CD14-positive monocyte (primary cell): ENCODE results near the gene HSPA1B. TPM values are rescaled to one million over a fixed set of nuclear protein-coding genes. Genes with fewer than 3 reads are reported as not detected.
A peak's percentile ranks its signal among the peaks of the same experiment; 100 is the strongest.
"Not testable (repeated sequence)": the region's sequence is repeated elsewhere in the genome, so short reads cannot be mapped to it uniquely, and the experiment has no call there.

Source experiments
- DNase-seq, 3 donors: peaks; one replicate each; pipeline ENCODE4 v3.0.0-alpha.2; 2011 to 2022
- H2AFZ ChIP-seq: 2 replicates; pipeline ENCODE4 v1.6.0; 2012; ENCODE audit warnings: mild to moderate bottlenecking, low read depth, low read length, inconsistent platforms; ENCODE audit not compliant: insufficient read depth, poor library complexity, severe bottlenecking
- H3K27ac ChIP-seq, 2 donors: 1 replicate in 1 of 2; 2 replicates in 1 of 2; pipeline ENCODE4 v1.5.1; 2012 to 2013; ENCODE audit warnings: low read length in 2 of 2, control low read depth in 1 of 2, inconsistent platforms in 1 of 2, low read depth in 1 of 2, mild to moderate bottlenecking in 1 of 2
- H3K27me3 ChIP-seq, 2 donors: one replicate each; pipeline versions ENCODE4 v1.6.0 to v1.6.1; 2011 to 2013; ENCODE audit warnings: low read length in 2 of 2; ENCODE audit not compliant: control insufficient read depth in 2 of 2, insufficient read depth in 2 of 2
- H3K36me3 ChIP-seq, 2 donors: replicated peaks in 1 of 2; 1 replicate in 1 of 2; 2 replicates in 1 of 2; pipeline versions ENCODE4 v1.5.1 to v1.6.1; 2012 to 2013; ENCODE audit warnings: low read length in 2 of 2, control low read depth in 1 of 2, inconsistent platforms in 1 of 2, mild to moderate bottlenecking in 1 of 2; ENCODE audit not compliant: insufficient read depth in 2 of 2, control insufficient read depth in 1 of 2
- H3K4me1 ChIP-seq, 2 donors: 1 replicate in 1 of 2; 2 replicates in 1 of 2; pipeline versions ENCODE4 v1.5.1 to v1.6.1; 2012 to 2013; ENCODE audit warnings: low read length in 2 of 2, control low read depth in 1 of 2, inconsistent platforms in 1 of 2, mild to moderate bottlenecking in 1 of 2, moderate library complexity in 1 of 2; ENCODE audit not compliant: insufficient read depth in 2 of 2, control insufficient read depth in 1 of 2
- H3K4me2 ChIP-seq: replicated peaks from 2 replicates; pipeline ENCODE3; 2012; ENCODE audit warnings: low read length, moderate library complexity, mild to moderate bottlenecking; ENCODE audit not compliant: poor library complexity, severe bottlenecking; ENCODE audit errors: extremely low read depth
- H3K4me3 ChIP-seq, 3 experiments: fragments of 200-600 bp in 1 of 3; sonication (generic) in 1 of 3; replicated peaks in 1 of 3; 1 replicate in 2 of 3; 2 replicates in 1 of 3; pipeline ENCODE4 v1.5.1; 2011 to 2013; ENCODE audit warnings: low read length in 3 of 3, mild to moderate bottlenecking in 3 of 3, control low read depth in 2 of 3, low read depth in 2 of 3, inconsistent platforms in 1 of 3, moderate library complexity in 1 of 3
- H3K79me2 ChIP-seq: 2 replicates; pipeline ENCODE4 v1.6.0; 2012; ENCODE audit warnings: mild to moderate bottlenecking, control low read depth, inconsistent platforms, low read length, moderate library complexity; ENCODE audit not compliant: insufficient read depth
- H3K9ac ChIP-seq: 2 replicates; pipeline ENCODE4 v1.6.0; 2017; ENCODE audit warnings: low read length, mild to moderate bottlenecking; ENCODE audit not compliant: insufficient read depth, poor library complexity, severe bottlenecking
- H3K9me3 ChIP-seq, 2 donors: replicated peaks in 1 of 2; 1 replicate in 1 of 2; 2 replicates in 1 of 2; pipeline versions ENCODE4 v1.5.1 to v1.6.1; 2012 to 2013; ENCODE audit warnings: low read length in 2 of 2, control low read depth in 1 of 2; ENCODE audit not compliant: control insufficient read depth in 1 of 2, insufficient read depth in 1 of 2
- H4K20me1 ChIP-seq: 2 replicates; pipeline ENCODE4 v1.6.0; 2012; ENCODE audit warnings: mild to moderate bottlenecking, low read length, control low read depth, moderate library complexity; ENCODE audit not compliant: insufficient read depth
- H3K27ac Mint-ChIP-seq, 7 donors: one replicate each; pipeline ENCODE4 v1.8.0; 2020; ENCODE audit warnings: mild to moderate bottlenecking in 7 of 7, mixed read lengths in 7 of 7, moderate library complexity in 6 of 7, inconsistent platforms in 2 of 7
- H3K27me3 Mint-ChIP-seq, 3 donors: one replicate each; pipeline ENCODE4 v1.8.0; 2021 to 2022; ENCODE audit warnings: low read depth in 3 of 3, mild to moderate bottlenecking in 3 of 3, mixed read lengths in 3 of 3, moderate library complexity in 3 of 3, inconsistent platforms in 1 of 3
- H3K36me3 Mint-ChIP-seq, 2 donors: one replicate each; pipeline ENCODE4 v1.8.0; 2020; ENCODE audit warnings: mixed read lengths in 2 of 2, inconsistent platforms in 1 of 2, mild to moderate bottlenecking in 1 of 2
- H3K4me1 Mint-ChIP-seq: one replicate; pipeline ENCODE4 v1.8.0; 2020; ENCODE audit warnings: mild to moderate bottlenecking, mixed read lengths
- H3K4me3 Mint-ChIP-seq, 2 donors: one replicate each; pipeline ENCODE4 v1.8.0; 2020; ENCODE audit warnings: mild to moderate bottlenecking in 2 of 2, mixed read lengths in 2 of 2, moderate library complexity in 1 of 2
- H3K9me3 Mint-ChIP-seq, 7 donors: one replicate each; pipeline ENCODE4 v1.8.0; 2020 to 2022; ENCODE audit warnings: mixed read lengths in 7 of 7, mild to moderate bottlenecking in 6 of 7, moderate library complexity in 6 of 7, inconsistent platforms in 2 of 7
- WGBS: methylation state at CpG from one replicate; pipeline ENCODE4 v1.1.5; 2013; ENCODE audit warnings: missing lambda C conversion rate; ENCODE audit not compliant: insufficient coverage; 5-methylcytosine and 5-hydroxymethylcytosine counted together
- intact Hi-C, 2 donors: fragments of 100-400 bp; cut with micrococcal nuclease; formaldehyde crosslinking; loops; one replicate each; pipeline versions ENCODE4 v1.15.0 to v1.15.1; 2023
- polyA plus RNA-seq, 3 donors: library from polyadenylated mRNA; depleted of rRNA in 1 of 3; unstranded in 2 of 3; stranded (reverse) in 1 of 3; fragments of 300-500 nt in 2 of 3; fragments of >200 nt in 1 of 3; fragmentation: Illumina TruSeq in 2 of 3; gene quantifications; 1 replicate in 2 of 3; 2 replicates in 1 of 3; pipeline ENCODE4 v1.2.3, GENCODE V29; 2012 to 2021
- TF ChIP-seq, protein P1 (sequence below): fragments of 200-600 bp; IDR thresholded peaks from one replicate; pipeline ENCODE4 v1.8.0; 2022; ENCODE audit warnings: antibody characterized with exemption, mild to moderate bottlenecking

The HSPA1B gene
- polyA plus RNA-seq, 3 donors, result 3.4 to 81.4 (median 4.8) TPM

DNA sequence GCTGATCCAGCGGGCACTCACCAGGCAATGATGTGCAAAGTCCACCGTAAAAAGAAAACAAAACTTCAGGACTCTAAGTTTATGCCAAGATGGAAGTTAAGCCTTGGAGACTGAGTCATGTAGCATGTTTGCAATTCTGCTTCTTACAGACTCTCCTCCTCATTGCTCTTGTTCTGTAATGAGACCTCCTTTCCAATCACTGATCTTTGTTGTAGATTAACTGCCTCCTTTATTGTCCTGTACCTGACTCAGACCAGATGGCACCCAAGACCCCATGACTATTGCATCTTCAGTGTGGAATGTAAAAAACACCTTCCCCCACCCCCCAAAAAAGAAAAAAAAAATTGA, 23.9 kb downstream of the HSPA1B start:
- intact Hi-C loops, result no loop called here
- Histone ChIP-seq H3K79me2 (no peaks in the 10 kb centered on the region), H3K9me3 (peaks cover 0 to 4% of the 10 kb centered on the region in 2 donors), H3K4me3 (no peak overlapping the region), H3K36me3 (no peaks in the 10 kb centered on the region), H3K27ac (no peak overlapping the region), H3K9ac (no peak overlapping the region), H4K20me1 (no peaks in the 10 kb centered on the region), H3K27me3 (no peaks in the 10 kb centered on the region), H3K4me1 (no peaks in the 10 kb centered on the region), H3K4me2 (no peak overlapping the region), H2AFZ (no peak overlapping the region)
- TF ChIP-seq, protein P1, sequence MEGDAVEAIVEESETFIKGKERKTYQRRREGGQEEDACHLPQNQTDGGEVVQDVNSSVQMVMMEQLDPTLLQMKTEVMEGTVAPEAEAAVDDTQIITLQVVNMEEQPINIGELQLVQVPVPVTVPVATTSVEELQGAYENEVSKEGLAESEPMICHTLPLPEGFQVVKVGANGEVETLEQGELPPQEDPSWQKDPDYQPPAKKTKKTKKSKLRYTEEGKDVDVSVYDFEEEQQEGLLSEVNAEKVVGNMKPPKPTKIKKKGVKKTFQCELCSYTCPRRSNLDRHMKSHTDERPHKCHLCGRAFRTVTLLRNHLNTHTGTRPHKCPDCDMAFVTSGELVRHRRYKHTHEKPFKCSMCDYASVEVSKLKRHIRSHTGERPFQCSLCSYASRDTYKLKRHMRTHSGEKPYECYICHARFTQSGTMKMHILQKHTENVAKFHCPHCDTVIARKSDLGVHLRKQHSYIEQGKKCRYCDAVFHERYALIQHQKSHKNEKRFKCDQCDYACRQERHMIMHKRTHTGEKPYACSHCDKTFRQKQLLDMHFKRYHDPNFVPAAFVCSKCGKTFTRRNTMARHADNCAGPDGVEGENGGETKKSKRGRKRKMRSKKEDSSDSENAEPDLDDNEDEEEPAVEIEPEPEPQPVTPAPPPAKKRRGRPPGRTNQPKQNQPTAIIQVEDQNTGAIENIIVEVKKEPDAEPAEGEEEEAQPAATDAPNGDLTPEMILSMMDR, result no peak
- Mint-ChIP-seq H3K27me3 (peaks cover 0 to 3% (median 2%) of the 10 kb centered on the region in 3 donors), H3K36me3 (peaks cover 0 to 16% of the 10 kb centered on the region in 2 donors), H3K9me3 (peaks cover 0 to 10% (median 6%) of the 10 kb centered on the region in 7 donors), H3K4me1 (no peaks in the 10 kb centered on the region), H3K27ac (peak overlapping the region in 1 of 7 donors; percentile 26), H3K4me3 (no peak overlapping the region)
- DNase-seq, result no peak
- no CpG with 5 or more reads among the region's 2 CpGs for WGBS

DNA sequence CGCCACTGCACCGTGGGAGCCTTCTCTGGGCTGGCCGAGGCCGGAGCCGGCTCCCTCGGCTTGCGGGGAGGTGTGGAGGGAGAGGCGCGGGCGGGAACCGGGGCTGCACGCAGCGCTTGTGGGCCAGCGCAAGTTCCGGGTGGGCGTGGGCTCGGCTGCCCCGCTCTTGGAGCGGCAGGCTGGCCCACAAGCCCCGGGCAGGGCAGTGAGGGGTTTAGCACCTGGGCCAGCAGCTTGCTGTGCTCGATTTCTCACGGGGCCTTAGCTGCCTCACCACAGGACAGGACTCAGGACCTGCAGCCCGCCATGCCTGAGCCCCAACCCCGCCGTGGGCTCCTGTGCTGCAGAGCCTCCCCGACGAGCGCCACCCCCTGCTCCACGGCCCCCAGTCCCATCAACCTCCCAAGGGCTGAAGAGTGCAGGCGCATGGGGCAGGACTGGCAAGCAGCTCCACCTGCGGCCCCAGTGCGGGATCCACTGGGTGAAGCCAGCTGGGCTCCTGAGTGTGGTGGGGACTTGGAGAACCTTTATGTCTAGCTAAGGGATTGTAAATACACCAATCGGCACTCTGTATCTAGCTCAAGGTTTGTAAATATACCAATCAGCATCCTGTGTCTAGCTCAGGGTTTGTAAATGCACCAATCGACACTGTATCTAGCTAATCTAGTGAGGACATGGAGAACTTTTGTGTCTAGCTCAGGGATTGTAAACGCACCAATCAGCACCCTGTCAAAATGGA, 24.6 kb downstream of the HSPA1B start:
- intact Hi-C loops, H3K27me3 ChIP-seq, H2AFZ ChIP-seq, H3K4me3 Mint-ChIP-seq, H3K27ac Mint-ChIP-seq, H3K4me2 ChIP-seq, H3K9me3 Mint-ChIP-seq, H3K36me3 ChIP-seq, H3K9ac ChIP-seq, H3K27ac ChIP-seq, H3K27me3 Mint-ChIP-seq, H4K20me1 ChIP-seq, DNase-seq, H3K4me3 ChIP-seq, H3K9me3 ChIP-seq, H3K79me2 ChIP-seq, H3K4me1 ChIP-seq, H3K4me1 Mint-ChIP-seq: not testable (repeated sequence)
- H3K36me3 Mint-ChIP-seq, result peaks cover 4 to 23% of the 10 kb centered on the region in 2 donors
- 93% methylated on average over 19 of the region's 35 CpGs for WGBS

DNA sequence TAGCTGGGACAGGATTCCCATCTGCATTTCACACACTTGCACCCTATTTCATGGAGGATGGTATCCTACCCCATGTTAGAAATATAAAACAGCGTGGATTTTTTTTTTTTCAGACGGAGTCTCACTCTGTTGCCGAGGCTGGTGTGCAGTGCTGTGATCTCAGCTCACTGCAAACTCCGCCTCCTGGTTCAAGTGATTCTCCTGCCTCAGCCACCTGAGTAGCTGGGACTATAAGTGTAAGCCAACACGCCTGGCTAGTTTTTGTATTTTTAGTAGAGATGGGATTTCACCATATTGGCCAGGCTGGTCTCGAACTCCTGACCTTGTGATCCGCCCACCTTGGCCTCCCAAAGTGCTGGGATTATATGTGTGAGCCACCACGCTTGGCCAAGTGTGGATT, 30.2 kb downstream of the HSPA1B start:
- H3K27ac Mint-ChIP-seq, H3K9me3 ChIP-seq, H3K9ac ChIP-seq, DNase-seq, H3K4me2 ChIP-seq, H2AFZ ChIP-seq, H3K4me3 Mint-ChIP-seq, H3K4me3 ChIP-seq, H3K27ac ChIP-seq, H3K27me3 Mint-ChIP-seq, intact Hi-C loops, H3K27me3 ChIP-seq, H4K20me1 ChIP-seq, H3K9me3 Mint-ChIP-seq: not testable (repeated sequence)
- Mint-ChIP-seq H3K36me3 (peaks cover 35 to 63% of the 10 kb centered on the region in 2 donors), H3K4me1 (peaks cover 13% of the 10 kb centered on the region)
- H3K4me1 ChIP-seq, result peaks cover 9 to 11% of the 10 kb centered on the region in 2 donors
- H3K79me2 ChIP-seq, result peaks cover 16% of the 10 kb centered on the region
- WGBS, result 100% methylated on average over 6 of the region's 8 CpGs
- H3K36me3 ChIP-seq, result peaks cover 36 to 47% of the 10 kb centered on the region in 2 donors
